Measurements from ENCODE around the gene CAMK2A. TPM values are rescaled to one million over a fixed set of nuclear protein-coding genes. Genes with fewer than 3 reads are reported as not detected.

The CAMK2A gene
- total RNA-seq, 1 donor from 2014 or later: 1.5 TPM

DNA sequence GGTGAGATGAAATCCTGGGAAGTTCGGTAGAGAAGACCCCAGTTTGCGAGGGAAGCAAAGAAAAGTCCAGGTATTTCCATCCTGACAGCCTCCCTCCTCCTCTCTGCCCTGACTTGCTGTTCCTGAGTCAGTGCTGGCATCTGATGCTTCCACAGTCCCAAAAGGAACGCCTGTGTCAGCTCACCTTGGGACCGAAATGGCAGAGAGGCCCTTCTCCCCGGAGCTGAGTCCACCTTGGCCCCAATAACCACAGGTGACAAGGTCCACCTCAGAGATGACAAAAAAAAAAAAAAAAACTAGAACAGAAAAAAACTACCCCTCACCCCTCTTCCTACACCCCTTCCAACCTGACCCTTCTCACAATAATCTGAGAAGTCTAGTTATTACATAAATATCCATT, 68.1 kb downstream of the CAMK2A start:
- DNase-seq (no peak), ATAC-seq (no peak)
- intact Hi-C loops (cut with DNase I): no loop called here
- no peaks in the 10 kb centered on the region for H3K27me3 ChIP-seq
- no peak for TF ChIP-seq CTCF (IDR thresholded peaks at IDR 0.05)
- no peaks in the 10 kb centered on the region for H3K9me3 ChIP-seq
- no peaks in the 10 kb centered on the region for H3K36me3 ChIP-seq
- H3K4me1 ChIP-seq: no peaks in the 10 kb centered on the region
- no peak overlapping the region for H3K27ac ChIP-seq
- H3K4me3 ChIP-seq: no peak overlapping the region

- no peaks in the 10 kb centered on the region for H3K27me3 ChIP-seq
- DNase-seq (no peak), ATAC-seq (no peak)
- H3K4me3 ChIP-seq: no peak overlapping the region
- no peaks in the 10 kb centered on the region for H3K9me3 ChIP-seq
- H3K27ac ChIP-seq: no peak overlapping the region
- H3K4me1 ChIP-seq: no peaks in the 10 kb centered on the region
- intact Hi-C loops (cut with DNase I): loop anchor here (5.0 kb wide), 1 partner anchor 53 kb away; the partner anchor contains the start of gene CDX1
- TF ChIP-seq CTCF (IDR thresholded peaks at IDR 0.05): no peak
- no peaks in the 10 kb centered on the region for H3K36me3 ChIP-seq
Observed at GRCh38 chr5:150219861-150220260, 69.7 kb downstream of the CAMK2A start.

DNA sequence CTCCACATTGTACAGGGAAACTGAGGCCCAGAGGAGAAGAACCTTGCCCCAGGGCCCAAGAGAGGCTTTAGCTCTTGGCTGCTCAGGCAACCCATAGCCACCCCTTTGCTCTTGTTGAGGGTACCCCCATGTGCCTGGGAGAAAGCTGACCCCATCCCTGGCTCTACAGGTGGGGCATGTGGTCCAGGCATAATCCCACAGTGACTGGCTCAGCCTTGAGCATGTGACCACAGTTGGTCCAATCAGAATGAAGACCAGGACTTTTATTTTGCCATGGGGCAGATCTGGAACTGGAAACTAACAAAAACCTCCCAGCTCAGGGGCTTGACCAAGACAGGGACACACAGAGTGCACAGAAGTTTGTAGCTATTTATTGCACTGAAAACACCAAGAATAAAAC, 70.4 kb downstream of the CAMK2A start:
- DNase-seq: no peak
- no peaks in the 10 kb centered on the region for H3K27me3 ChIP-seq
- H3K36me3 ChIP-seq: no peaks in the 10 kb centered on the region
- ATAC-seq: no peak
- H3K9me3 ChIP-seq: no peaks in the 10 kb centered on the region
- no peaks in the 10 kb centered on the region for H3K4me1 ChIP-seq
- no peak for TF ChIP-seq CTCF (IDR thresholded peaks at IDR 0.05)
- intact Hi-C loops (cut with DNase I): loop anchor here (5.0 kb wide), 1 partner anchor 52 kb away; the partner anchor contains the start of gene CDX1
- H3K27ac ChIP-seq: no peak overlapping the region
- no peak overlapping the region for H3K4me3 ChIP-seq

DNA sequence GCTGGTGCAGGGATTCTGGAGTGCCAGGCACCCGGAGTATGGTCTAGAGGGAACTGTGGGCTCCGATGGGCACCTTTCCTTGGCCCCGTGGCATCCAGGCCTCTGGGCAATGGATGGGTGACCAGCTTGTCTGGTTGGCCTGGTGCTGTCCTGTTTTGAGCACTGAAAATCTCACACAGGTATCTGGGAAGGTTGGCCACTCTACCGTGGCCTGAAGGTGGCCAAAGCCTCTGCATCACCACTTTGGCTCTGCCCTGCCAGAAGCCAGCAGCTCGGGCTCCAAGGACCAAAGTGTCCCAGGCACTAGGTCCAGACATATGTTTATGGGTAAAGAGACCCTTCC, 70.9 kb downstream of the CAMK2A start:
- Histone ChIP-seq H3K4me3 (no peak overlapping the region), H3K27ac (no peak overlapping the region), H3K4me1 (no peaks in the 10 kb centered on the region), H3K27me3 (no peaks in the 10 kb centered on the region), H3K36me3 (no peaks in the 10 kb centered on the region), H3K9me3 (no peaks in the 10 kb centered on the region)
- no peak for TF ChIP-seq CTCF (IDR thresholded peaks at IDR 0.05)
- intact Hi-C loops (cut with DNase I): loop anchor here (5.0 kb wide), 1 partner anchor 51 kb away; the partner anchor contains the start of gene CDX1
- ATAC-seq: no peak
- no peak for DNase-seq

GRCh38 chr5:150217873-150218692, 71.5 kb downstream of the CAMK2A start:
- no peaks in the 10 kb centered on the region for H3K9me3 ChIP-seq
- no peaks in the 10 kb centered on the region for H3K4me1 ChIP-seq
- intact Hi-C loops (cut with DNase I): loop anchor here (5.0 kb wide), 1 partner anchor 51 kb away; the partner anchor contains the start of gene CDX1
- H3K27me3 ChIP-seq: no peaks in the 10 kb centered on the region
- peak; percentile 86 for DNase-seq
- H3K4me3 ChIP-seq: no peak overlapping the region
- H3K27ac ChIP-seq: no peak overlapping the region
- no peaks in the 10 kb centered on the region for H3K36me3 ChIP-seq
- peak; percentile 93 for ATAC-seq
- TF ChIP-seq CTCF (IDR thresholded peaks at IDR 0.05): peak; percentile 95
